IPS-20b (cell line): ENCODE data around the gene SRSF1.
A peak's percentile ranks its signal among the peaks of the same experiment; 100 is the strongest.
"Not testable (repeated sequence)": the region's sequence is repeated elsewhere in the genome, so short reads cannot be mapped to it uniquely, and the experiment has no call there.

Experiments
- H3K27ac ChIP-seq: one replicate; pipeline ENCODE4 v1.5.1; 2013; ENCODE audit warnings: low read length
- H3K27me3 ChIP-seq: 2 replicates; pipeline ENCODE4 v1.6.1; 2013; ENCODE audit warnings: mild to moderate bottlenecking, low read length, inconsistent platforms; ENCODE audit not compliant: insufficient read depth
- H3K36me3 ChIP-seq: 2 replicates; pipeline ENCODE4 v1.6.1; 2013; ENCODE audit warnings: low read depth, mild to moderate bottlenecking, inconsistent platforms, low read length, moderate library complexity; ENCODE audit not compliant: insufficient read depth
- H3K4me1 ChIP-seq: 2 replicates; pipeline ENCODE4 v1.6.1; 2013; ENCODE audit warnings: mild to moderate bottlenecking, control low read depth, inconsistent platforms, low read length, moderate library complexity; ENCODE audit not compliant: insufficient read depth
- H3K4me3 ChIP-seq: 2 replicates; pipeline ENCODE4 v1.5.1; 2013; ENCODE audit warnings: mild to moderate bottlenecking, low read length, inconsistent platforms
- H3K9ac ChIP-seq: 2 replicates; pipeline ENCODE4 v1.6.1; 2013; ENCODE audit warnings: low read depth, mild to moderate bottlenecking, inconsistent platforms, low read length, moderate library complexity
- H3K9me3 ChIP-seq: 2 replicates; pipeline ENCODE4 v1.6.1; 2013; ENCODE audit warnings: mild to moderate bottlenecking, low read depth, low read length, inconsistent platforms; ENCODE audit not compliant: insufficient read depth

The SRSF1 gene

GRCh38 chr17:57985675-57985974, 21.4 kb downstream of the SRSF1 start:
- Histone ChIP-seq H3K9me3 (no peaks in the 10 kb centered on the region), H3K27me3 (no peaks in the 10 kb centered on the region), H3K27ac (no peak overlapping the region), H3K4me1 (peaks cover 26% of the 10 kb centered on the region), H3K36me3 (peaks cover 39% of the 10 kb centered on the region), H3K4me3 (peak overlapping the region; percentile 95), H3K9ac (peak overlapping the region; percentile 23; the same call in 1 of the 2 replicates)

- peaks cover 25% of the 10 kb centered on the region for H3K4me1 ChIP-seq
- H3K4me3 ChIP-seq = peak overlapping the region; percentile 95; the same call in 1 of the 2 replicates
- H3K36me3 ChIP-seq = peaks cover 45% of the 10 kb centered on the region
- no peaks in the 10 kb centered on the region for H3K27me3 ChIP-seq
- no peak overlapping the region; the same call in 1 of the 2 replicates for H3K9ac ChIP-seq
- no peaks in the 10 kb centered on the region for H3K9me3 ChIP-seq
- no peak overlapping the region for H3K27ac ChIP-seq
These were observed 21.9 kb downstream of the SRSF1 start for GRCh38 chr17:57984936-57985674.

- Histone ChIP-seq H3K27me3 (no peaks in the 10 kb centered on the region), H3K9ac (no peak overlapping the region), H3K36me3 (peaks cover 52% of the 10 kb centered on the region), H3K4me1 (peaks cover 22% of the 10 kb centered on the region), H3K4me3 (peak overlapping the region; percentile 0; the same call in 1 of the 2 replicates), H3K27ac (no peak overlapping the region), H3K9me3 (no peaks in the 10 kb centered on the region)
These were observed 22.7 kb downstream of the SRSF1 start for GRCh38 chr17:57984261-57984890.

- no peaks in the 10 kb centered on the region for H3K27me3 ChIP-seq
- no peaks in the 10 kb centered on the region for H3K9me3 ChIP-seq
- peaks cover 61% of the 10 kb centered on the region for H3K36me3 ChIP-seq
- no peak overlapping the region for H3K4me3 ChIP-seq
- H3K27ac ChIP-seq = no peak overlapping the region
- peaks cover 18% of the 10 kb centered on the region for H3K4me1 ChIP-seq
- H3K9ac ChIP-seq = no peak overlapping the region
These were observed 23.6 kb downstream of the SRSF1 start for GRCh38 chr17:57983446-57983845.

- no peak overlapping the region for H3K9ac ChIP-seq
- no peaks in the 10 kb centered on the region for H3K9me3 ChIP-seq
- H3K36me3 ChIP-seq = peaks cover 69% of the 10 kb centered on the region
- H3K27me3 ChIP-seq = no peaks in the 10 kb centered on the region
- no peak overlapping the region for H3K27ac ChIP-seq
- no peak overlapping the region for H3K4me3 ChIP-seq
- H3K4me1 ChIP-seq = peaks cover 18% of the 10 kb centered on the region
These were observed 24.4 kb downstream of the SRSF1 start for GRCh38 chr17:57982452-57983170.

GRCh38 chr17:57980522-57980921, 26.5 kb downstream of the SRSF1 start:
- Histone ChIP-seq H3K9ac (no peak overlapping the region), H3K9me3 (no peaks in the 10 kb centered on the region), H3K36me3 (peaks cover 89% of the 10 kb centered on the region), H3K4me3 (no peak overlapping the region), H3K4me1 (peaks cover 12% of the 10 kb centered on the region), H3K27ac (no peak overlapping the region), H3K27me3 (no peaks in the 10 kb centered on the region)

GRCh38 chr17:57979076-57979475, 28.0 kb downstream of the SRSF1 start:
- H3K4me3 ChIP-seq = no peak overlapping the region
- H3K9me3 ChIP-seq = no peaks in the 10 kb centered on the region
- 0 out of 2 replicates have a peak, but pooled peaks cover 4% of the 10 kb centered on the region for H3K4me1 ChIP-seq
- H3K36me3 ChIP-seq = peaks cover 92% of the 10 kb centered on the region
- H3K27ac ChIP-seq = no peak overlapping the region
- no peaks in the 10 kb centered on the region for H3K27me3 ChIP-seq
- no peak overlapping the region for H3K9ac ChIP-seq

GRCh38 chr17:57976594-57976993, 30.5 kb downstream of the SRSF1 start:
- no peaks in the 10 kb centered on the region for H3K4me1 ChIP-seq
- no peaks in the 10 kb centered on the region for H3K9me3 ChIP-seq
- H3K36me3 ChIP-seq = peaks cover 87% of the 10 kb centered on the region

GRCh38 chr17:57975044-57975443, 32.0 kb downstream of the SRSF1 start:
- peaks cover 72% of the 10 kb centered on the region for H3K36me3 ChIP-seq
- H3K4me3 ChIP-seq = no peak overlapping the region
- H3K27ac ChIP-seq = no peak overlapping the region
- no peak overlapping the region for H3K9ac ChIP-seq
- H3K4me1 ChIP-seq = no peaks in the 10 kb centered on the region
- H3K27me3 ChIP-seq = no peaks in the 10 kb centered on the region
- no peaks in the 10 kb centered on the region for H3K9me3 ChIP-seq

More at GRCh38 chr17:57976594-57976993, 30.5 kb downstream of the SRSF1 start:
- no peaks in the 10 kb centered on the region for H3K27me3 ChIP-seq
- no peak overlapping the region for H3K9ac ChIP-seq
- H3K4me3 ChIP-seq = no peak overlapping the region
- H3K27ac ChIP-seq = no peak overlapping the region

- peaks cover 64% of the 10 kb centered on the region for H3K36me3 ChIP-seq
- not testable (repeated sequence) for H3K9me3 ChIP-seq, H3K4me3 ChIP-seq, H3K4me1 ChIP-seq, H3K27me3 ChIP-seq, H3K27ac ChIP-seq, H3K9ac ChIP-seq
These were observed 32.8 kb downstream of the SRSF1 start for GRCh38 chr17:57974053-57974824.

GRCh38 chr17:57972151-57972550, 34.9 kb downstream of the SRSF1 start:
- Histone ChIP-seq H3K4me1 (no peaks in the 10 kb centered on the region), H3K27ac (no peak overlapping the region), H3K9me3 (no peaks in the 10 kb centered on the region), H3K36me3 (peaks cover 44% of the 10 kb centered on the region), H3K4me3 (no peak overlapping the region), H3K27me3 (no peaks in the 10 kb centered on the region), H3K9ac (no peak overlapping the region)
